ENCODE data around the gene SCYGR8.
"Not testable (repeated sequence)": the region's sequence is repeated elsewhere in the genome, so short reads cannot be mapped to it uniquely, and the experiment has no call there.

Gene SCYGR8, protein sequence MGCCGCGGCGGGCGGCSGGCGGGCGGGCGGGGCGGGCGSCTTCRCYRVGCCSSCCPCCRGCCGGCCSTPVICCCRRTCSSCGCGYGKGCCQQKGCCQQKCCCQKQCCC

DNA sequence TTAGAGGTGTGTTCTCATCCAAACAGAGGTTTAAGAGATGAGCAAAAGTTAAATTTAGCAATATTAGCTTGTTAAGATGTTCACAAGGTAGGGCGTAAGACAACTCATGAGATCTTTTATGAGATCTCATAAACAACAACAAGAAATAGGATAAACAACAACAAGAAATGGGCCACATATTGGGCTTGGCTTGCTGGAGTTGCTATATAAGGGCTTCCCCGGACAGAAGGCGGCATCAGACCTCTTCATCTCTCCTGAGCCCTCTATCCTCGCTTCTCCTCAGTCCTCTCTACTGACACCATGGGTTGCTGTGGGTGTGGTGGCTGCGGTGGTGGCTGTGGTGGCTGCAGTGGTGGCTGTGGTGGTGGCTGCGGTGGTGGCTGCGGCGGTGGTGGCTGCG lies at the start of gene SCYGR8:
Gene SCYGR8, plus strand, starts transcription at position 301 of the 400 bp plus-strand sequence. Its CDS starts 0 bp downstream, at position 301.
- DNase-seq = no peak

DNA sequence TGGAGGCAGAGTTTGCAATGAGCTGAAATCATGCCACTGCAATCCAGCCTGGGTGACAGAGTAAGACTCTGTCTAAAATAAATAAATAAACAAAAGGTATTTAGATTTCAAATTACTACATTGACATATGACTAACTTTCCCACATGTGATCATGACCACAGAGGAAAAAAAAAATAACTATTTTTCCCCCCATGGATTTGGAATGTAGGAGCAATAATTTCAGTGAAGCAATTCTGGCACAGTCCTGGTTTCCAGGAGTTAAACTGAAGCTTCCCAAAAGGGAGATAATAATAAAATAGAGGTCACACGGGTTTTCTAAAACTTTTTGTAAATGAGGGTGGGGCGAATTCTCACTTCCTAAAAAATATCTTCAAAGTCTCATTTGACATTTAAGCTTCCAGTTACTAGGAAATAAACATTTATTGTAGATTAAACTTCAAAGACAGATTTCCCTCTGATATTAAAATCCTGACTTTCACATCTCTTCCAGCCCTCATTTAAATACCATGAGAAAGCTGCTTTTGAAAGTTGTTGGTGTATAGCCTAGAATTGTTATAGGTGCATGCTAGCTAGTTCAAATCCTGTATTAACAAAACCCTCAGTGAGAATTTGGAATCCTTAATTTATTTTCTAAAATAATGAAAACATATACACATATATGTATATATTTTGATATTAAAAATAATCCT lies 48.6 kb upstream of the SCYGR8 start:
- no peak for DNase-seq

DNA sequence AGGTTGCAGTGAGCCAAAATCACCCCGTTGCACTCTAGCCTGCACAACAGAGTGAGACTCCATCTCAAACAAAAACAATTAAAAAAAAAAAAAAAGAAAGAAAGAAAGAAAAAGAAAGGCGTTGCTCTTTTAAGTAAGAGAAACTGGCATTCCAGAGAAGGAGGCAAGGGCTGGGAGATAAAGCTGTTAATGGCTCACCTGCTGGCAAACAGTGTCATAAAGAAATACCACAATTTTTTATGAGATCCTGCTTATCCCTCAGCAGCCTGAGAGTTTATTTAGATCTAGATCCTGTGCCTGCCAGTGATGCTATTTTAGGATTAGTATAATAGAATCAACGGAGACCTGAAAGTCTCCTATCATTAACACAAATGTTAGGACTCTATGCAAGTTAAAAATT lies 44.1 kb upstream of the SCYGR8 start:
- DNase-seq = no peak

DNA sequence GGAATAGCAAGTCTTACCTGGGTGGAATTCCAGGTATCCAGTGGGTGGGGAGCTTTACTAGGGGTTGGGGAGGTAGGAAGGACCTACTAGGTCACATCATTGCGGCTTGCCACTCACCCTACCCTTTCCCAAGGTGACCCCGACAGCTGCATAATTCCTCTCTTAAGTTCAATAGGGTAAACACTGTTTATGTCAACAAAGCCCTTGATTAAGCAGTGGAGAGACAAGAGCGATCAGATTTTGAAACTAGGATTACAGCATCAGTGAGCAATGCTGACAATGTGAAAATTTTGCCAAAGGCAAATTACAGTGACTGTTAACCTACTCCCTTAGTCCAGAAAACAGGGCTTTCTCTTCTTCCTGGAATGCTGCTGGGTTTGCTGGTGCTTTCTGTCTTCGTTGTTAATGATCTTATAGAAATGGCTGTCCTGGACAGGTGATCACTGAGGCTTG lies 42.4 kb upstream of the SCYGR8 start:
- DNase-seq = no peak

GRCh38 chr2:227703961-227704360 lies 41.7 kb upstream of the SCYGR8 start:
- no peak for DNase-seq

DNA sequence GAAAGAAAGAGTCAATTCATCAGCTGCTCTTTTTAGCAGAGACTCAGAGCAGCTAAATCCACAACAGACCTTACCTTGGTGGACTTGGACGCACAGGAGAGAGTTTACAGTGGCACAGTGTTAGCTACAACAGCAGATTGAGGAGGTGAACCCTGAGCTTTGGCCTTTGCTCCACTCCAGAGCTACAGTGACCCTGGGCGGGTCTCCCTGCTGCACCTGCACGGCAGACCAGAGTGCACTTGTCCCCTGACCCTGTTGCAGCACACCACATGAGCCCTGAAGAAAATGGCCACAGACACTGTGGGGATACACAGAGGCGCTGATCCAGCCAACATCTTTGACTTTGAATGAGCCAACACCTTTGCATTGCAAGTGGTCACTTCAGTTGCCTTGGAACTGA lies 38.8 kb upstream of the SCYGR8 start:
- DNase-seq = no peak

DNA sequence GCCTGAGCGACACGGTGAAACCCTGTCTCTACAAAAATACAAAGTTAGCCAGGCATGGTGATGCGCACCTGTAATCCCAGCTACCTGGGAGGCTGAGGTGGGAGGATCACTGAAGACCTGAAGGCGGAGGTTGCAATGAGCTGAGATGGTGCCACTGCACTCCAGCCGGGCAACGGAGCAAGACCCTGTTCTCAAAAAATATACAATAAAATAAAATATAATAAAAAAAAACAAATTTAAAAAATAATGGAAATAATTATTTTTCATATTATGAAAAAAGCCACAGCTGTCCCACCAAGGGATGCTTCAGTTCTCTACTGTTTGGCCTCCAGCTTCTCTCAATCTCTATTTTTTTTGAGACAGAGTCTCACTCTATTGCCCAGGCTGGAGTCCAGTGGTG lies 38.3 kb upstream of the SCYGR8 start:
- DNase-seq = no peak

DNA sequence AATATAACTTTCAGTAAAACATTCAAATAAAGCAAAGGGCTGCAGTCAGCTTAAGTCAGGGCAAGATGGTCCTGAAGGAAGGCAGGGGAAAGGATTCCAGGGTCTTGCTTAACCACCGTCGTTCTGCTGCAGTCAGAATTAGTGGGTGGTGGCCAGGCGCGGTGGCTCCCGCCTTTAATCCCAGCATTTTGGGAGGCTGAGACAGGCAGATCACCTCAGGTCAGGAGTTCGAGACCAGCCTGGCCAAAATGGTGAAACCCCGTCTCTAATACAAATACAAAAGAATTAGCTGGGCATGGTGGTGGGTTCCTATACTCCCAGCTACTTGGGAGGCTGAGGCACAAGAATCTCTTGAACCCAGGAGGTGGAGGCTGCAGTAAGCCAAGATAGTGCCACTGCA lies 34.7 kb upstream of the SCYGR8 start:
- DNase-seq = no peak

DNA sequence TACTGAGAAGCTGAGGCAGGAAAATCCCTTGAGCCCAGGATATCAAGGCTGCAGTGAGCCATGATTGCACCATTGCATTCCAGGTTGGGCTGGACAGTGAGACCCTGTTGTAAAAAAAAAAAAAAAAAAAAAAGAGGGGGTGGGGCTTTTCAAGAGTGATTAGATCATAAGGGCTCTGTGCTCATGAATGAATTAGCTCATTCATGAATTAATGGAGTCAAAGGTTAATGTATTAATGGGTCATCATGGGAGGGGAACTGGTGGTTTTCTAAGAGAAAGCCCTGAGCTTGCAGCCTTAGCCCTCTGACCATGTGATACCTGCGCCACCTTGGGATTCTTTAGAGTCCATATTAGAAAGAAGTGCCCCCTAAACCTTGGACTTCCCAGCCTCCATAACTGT lies 32.4 kb upstream of the SCYGR8 start:
- no peak for DNase-seq

- no peak for DNase-seq
These were observed 29.2 kb upstream of the SCYGR8 start for GRCh38 chr2:227716501-227716900.

GRCh38 chr2:227717687-227718567 lies 27.8 kb upstream of the SCYGR8 start, which contains the start of gene SLC19A3:
TSS of gene SLC19A3 (minus strand) at chr2:227718028. CDS start at chr2:227702318, 15,710 bp downstream.
- DNase-seq = no peak

- no peak for DNase-seq
These were observed 26.1 kb upstream of the SCYGR8 start for GRCh38 chr2:227719641-227720040.

- no peak for DNase-seq
These were observed 25.0 kb upstream of the SCYGR8 start for GRCh38 chr2:227720680-227721079.

- DNase-seq = not testable (repeated sequence)
These were observed 22.9 kb upstream of the SCYGR8 start for GRCh38 chr2:227722821-227723220.

DNA sequence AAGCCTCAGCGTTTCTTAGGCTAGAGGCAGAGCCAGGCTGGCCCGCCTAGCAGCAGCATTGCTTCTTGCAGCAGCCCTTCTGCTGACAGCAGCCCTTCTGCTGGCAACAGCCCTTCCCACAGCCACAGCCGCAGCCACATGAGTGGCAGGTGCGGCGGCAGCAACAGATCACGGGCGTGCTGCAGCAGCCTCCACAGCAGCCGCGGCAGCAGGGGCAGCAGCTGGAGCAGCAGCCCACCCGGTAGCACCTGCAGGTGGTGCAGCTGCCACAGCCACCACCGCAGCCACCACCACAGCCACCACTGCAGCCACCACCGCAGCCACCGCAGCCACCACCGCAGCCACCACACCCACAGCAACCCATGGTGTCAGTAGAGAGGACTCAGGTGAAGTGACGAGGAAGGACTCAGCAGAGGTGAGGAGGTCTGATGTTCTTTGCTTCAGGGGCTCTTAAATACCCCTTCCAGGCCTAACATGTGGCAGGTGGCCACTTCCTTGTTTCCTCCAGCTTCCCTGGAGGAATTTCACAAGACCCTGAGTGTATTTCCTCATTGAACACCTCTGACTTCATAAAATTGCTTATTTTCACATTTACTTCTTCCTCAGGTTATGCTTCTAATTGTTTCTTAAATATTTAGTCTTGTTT lies 21.2 kb upstream of the SCYGR8 start, which contains the start of gene SCYGR6:
Gene SCYGR6, minus strand, starts transcription at position 364 of the 646 bp plus-strand sequence. Its CDS starts 0 bp downstream, at position 364.
- no peak for DNase-seq

DNA sequence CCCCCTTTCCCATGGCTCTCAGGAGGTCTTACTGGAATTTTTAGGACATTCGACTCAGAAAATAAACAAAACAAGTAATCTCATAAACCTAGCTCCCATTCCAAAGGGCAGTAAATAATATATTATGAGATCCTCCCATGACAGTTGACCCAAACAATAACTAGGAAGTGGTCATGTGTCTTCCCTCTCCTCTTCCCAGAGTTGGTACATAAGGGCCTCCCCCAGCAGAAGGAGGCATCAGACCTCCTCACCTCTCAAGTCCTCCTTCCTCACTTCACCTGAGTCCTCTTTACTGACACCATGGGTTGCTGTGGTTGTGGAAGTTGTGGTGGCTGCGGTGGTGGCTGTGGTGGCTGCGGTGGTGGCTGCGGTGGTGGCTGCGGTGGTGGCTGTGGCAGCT lies 17.7 kb upstream of the SCYGR8 start, which contains the start of gene SCYGR7:
Gene SCYGR7, plus strand, starts transcription at position 301 of the 400 bp plus-strand sequence. Its CDS starts 0 bp downstream, at position 301.
- DNase-seq = no peak

GRCh38 chr2:227739351-227739750 lies 6.3 kb upstream of the SCYGR8 start:
- no peak for DNase-seq

GRCh38 chr2:227740705-227741104 lies 5.0 kb upstream of the SCYGR8 start:
- DNase-seq = not testable (repeated sequence)

DNA sequence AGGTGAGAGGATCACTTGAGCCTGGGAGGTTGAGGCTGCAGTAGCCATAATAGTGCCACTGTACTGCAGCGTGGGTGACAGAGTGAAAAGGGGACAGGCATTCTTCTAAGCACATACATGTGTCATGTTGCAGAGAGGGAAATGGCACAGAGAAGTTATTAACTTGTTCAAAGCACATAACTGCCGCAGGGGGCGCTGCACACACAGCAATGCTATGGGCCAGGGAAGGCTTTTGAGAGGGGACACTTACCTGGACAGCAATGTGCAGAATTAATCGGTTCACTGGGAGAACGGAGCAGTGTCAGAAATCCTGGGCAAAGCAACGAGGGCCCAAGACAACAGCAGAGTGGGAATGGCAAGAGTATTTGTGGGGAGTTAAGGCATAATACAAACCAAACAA lies 2.4 kb downstream of the SCYGR8 start:
- DNase-seq = no peak

- DNase-seq = not testable (repeated sequence)
These were observed 10.6 kb downstream of the SCYGR8 start for GRCh38 chr2:227756261-227756660.

- DNase-seq = no peak
These were observed 13.9 kb downstream of the SCYGR8 start for GRCh38 chr2:227759411-227760118.

All from activated CD4-positive, alpha-beta T cell treated with anti-CD3 and anti-CD28 coated beads, Interleukin-2, amount 50 U/mL, for 1 hour (primary cell).